ENCODE data around the gene XYLT2.

The XYLT2 gene

DNA sequence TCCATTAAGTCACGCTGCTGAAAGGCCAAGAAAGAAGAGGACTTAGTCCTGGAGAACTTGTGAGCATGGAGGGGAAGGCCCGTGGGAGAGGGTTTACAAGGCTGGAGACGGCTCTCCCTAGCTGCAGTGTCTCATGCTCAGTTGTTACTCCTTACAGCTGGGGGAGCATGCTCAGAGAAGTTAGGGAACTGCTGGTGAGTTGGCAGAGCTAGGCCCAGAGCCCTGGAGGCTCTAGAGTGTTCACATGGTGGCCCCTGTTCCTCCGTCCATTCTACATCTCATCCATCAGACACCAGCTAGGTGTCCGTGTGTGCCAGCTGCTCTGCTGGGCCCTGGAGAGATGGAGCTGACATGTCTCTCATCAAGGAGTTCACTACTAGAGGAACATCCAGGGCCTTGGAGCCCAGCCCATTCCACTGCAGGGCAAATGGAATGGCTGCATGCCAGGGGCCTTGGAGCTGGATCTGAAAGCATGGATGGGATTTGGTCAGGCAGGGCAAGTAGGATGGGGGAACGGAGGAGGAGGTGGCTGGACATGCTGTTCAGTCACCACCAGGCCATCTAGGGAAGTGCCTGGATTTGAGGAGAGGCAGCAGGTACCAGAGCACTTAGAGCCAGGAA lies 6.3 kb downstream of the XYLT2 start:
- no peak for DNase-seq

DNA sequence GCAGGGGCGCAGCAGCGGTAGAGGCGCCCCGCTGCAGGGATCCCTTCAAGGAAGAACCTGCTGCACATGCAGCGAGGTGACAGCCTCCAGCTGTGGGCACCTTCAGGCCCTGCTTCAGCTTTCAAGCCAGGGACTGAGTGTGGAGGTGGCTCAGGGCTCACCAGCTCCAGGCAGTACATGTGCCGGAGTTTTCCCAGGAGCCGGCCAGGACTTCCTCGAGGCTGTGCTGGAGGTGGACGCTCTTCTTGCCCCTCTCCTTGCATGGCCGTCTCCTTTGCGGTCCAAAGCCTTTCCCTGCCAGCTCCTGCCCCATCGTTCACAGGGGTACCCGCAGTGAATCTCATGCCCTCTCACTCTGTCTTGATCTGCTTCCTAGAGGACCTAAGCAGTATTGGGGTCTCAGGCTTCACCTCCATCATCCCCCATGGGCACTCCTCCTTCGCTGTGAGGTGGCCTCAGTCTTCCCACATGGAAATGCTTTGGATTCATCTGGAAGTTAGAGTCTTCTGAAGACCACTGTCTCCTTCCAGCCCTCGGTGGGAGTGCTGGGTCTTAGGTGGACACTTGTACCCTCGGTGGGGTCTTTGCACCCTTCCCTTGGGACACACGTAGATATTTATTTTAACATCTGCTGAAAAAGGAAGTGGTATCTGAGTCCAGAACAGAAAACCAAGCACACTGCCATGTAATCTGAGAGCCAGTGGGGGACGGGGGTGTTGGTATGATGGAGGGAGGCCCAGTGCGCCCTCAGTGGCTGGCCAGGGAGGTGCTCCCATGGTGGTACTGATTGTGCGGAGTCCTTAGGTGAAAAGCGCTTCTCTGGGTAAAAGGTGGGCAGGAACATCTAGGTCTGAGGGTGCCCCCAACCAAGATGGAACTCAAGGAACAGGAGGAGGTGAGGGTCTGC lies 7.0 kb downstream of the XYLT2 start:
- no peak for DNase-seq

DNA sequence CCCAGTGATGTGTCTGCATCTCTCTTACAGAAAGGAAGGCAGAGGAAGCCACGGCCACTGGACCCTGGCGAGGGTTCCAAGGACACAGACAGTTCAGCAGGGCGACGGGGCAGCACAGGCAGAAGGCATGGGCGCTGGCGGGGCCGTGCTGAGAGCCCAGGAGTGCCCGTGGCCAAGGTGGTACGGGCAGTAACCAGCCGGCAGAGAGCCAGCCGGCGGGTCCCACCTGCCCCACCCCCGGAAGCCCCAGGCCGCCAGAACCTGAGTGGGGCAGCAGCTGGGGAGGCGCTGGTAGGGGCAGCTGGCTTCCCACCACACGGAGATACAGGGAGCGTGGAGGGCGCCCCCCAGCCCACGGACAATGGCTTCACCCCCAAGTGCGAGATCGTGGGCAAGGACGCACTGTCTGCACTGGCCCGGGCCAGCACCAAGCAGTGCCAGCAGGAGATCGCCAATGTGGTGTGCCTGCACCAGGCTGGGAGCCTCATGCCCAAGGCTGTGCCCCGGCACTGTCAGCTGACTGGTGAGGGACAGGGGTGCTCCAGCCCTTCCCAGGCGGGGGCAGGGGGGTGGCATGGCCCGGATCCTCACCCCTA lies 7.8 kb downstream of the XYLT2 start:
- no peak for DNase-seq

DNA sequence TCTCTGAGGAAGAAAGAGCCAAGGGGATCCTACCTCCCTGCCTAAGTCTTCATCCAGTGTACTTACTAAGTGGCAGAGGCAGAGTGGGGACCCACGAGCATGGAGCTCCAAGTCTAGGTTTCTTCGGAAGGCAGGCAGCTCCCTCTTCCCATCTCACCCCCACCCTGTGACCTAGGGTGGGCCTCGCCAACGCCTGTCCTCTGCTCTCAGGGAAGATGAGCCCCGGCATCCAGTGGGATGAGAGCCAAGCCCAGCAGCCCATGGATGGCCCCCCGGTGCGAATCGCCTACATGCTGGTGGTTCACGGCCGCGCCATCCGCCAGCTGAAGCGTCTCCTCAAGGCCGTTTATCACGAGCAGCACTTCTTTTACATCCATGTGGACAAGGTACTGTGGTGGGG lies 8.3 kb downstream of the XYLT2 start:
- DNase-seq = no peak

DNA sequence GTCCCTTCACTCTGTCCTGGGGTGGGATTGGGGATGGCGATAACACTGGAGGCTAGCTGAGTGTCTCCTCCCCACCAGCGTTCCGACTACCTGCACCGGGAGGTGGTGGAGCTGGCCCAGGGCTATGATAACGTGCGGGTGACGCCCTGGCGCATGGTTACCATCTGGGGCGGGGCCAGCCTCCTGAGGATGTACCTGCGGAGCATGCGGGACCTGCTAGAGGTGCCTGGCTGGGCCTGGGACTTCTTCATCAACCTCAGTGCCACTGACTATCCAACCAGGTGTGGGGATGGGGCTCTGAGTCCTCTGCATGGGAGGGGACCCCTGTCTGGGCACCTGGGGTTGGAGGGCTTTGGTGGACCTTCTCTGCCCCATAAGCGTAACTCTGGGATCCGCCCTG lies 8.8 kb downstream of the XYLT2 start:
- DNase-seq = no peak

DNA sequence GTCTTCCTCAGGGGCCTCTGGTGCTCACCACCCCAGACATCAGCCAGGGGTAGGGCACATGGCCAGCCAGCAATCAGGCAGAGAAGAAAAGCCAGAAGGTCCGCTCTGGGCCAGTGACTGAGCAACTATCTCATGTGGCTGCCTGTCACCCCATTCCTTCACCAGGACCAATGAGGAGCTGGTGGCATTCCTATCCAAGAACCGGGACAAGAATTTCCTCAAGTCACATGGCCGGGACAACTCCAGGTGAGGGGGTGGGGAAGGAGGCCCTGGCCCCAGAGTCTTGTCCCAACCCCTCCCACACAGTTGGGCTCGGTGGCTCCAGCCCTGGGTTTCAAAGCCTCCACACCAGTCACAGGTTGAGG lies 9.4 kb downstream of the XYLT2 start:
- no peak for DNase-seq

DNA sequence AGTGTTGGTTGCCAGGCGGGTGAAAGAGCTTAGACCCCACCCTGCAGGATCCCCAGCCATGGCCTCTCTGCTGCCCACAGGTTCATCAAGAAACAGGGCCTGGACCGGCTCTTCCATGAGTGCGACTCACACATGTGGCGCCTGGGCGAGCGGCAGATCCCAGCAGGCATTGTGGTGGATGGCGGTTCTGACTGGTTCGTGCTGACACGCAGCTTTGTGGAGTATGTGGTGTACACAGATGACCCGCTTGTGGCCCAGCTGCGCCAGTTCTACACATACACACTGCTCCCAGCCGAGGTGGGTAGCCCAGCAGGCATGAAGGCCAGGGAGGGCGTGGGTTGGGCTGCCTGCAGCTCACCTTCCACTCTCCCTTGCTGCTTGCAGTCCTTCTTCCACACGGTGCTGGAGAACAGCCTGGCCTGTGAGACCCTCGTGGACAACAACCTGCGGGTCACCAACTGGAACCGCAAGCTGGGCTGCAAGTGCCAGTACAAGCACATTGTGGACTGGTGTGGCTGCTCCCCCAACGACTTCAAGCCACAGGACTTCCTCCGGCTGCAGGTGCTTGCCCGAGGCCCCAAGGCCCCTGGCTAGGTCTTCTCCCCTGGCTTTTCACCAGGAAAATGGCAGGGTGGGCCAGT lies 9.9 kb downstream of the XYLT2 start:
- DNase-seq = no peak

DNA sequence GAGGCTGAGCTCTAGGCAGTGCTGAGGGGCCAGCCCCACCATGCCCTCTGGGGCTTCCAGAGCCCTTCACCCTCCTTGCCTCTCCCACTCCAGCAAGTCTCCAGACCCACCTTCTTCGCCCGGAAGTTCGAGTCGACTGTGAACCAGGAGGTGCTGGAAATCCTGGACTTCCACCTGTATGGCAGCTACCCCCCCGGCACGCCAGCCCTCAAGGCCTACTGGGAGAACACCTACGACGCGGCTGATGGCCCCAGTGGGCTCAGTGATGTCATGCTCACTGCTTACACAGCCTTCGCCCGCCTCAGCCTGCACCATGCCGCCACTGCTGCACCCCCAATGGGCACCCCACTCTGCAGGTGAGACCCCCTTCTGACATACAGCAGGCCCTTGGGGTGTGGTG lies 10.5 kb downstream of the XYLT2 start:
- no peak for DNase-seq

DNA sequence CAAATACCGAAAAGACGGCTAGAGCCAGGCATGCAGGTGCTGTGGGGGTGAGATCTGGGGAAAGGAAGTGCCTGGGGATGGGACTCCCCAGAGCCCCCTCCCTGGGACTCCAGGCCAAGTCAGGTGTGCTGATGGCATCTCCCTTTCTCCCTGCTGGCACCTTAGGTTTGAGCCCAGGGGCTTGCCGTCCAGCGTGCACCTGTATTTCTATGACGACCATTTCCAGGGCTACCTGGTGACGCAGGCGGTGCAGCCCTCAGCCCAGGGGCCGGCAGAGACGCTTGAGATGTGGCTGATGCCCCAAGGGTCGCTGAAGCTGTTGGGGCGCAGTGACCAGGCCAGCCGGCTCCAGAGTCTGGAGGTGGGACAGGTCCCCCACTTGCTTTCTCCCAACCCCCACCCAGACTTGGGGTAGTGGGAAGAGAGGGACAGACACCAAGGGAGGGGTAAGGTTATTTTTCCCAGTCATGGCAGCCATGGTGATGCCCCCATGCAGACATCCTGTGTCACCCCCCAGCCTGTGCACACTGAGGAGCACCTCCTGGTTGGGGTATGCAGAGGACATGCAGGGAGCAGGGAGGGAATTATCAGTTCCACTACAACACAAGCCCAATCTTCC lies 11.1 kb downstream of the XYLT2 start:
- DNase-seq = no peak

DNA sequence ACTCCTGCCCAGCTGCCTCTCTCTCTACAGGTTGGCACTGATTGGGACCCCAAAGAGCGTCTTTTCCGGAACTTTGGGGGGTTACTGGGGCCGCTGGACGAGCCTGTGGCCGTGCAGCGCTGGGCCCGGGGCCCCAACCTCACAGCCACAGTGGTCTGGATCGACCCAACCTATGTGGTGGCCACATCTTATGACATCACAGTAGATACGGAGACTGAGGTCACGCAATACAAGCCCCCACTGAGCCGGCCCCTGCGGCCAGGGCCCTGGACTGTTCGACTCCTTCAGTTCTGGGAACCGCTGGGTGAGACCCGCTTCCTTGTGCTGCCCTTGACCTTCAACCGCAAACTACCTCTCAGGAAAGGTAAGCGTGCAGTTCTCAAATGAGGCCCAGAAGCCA lies 12.3 kb downstream of the XYLT2 start:
- DNase-seq = no peak

DNA sequence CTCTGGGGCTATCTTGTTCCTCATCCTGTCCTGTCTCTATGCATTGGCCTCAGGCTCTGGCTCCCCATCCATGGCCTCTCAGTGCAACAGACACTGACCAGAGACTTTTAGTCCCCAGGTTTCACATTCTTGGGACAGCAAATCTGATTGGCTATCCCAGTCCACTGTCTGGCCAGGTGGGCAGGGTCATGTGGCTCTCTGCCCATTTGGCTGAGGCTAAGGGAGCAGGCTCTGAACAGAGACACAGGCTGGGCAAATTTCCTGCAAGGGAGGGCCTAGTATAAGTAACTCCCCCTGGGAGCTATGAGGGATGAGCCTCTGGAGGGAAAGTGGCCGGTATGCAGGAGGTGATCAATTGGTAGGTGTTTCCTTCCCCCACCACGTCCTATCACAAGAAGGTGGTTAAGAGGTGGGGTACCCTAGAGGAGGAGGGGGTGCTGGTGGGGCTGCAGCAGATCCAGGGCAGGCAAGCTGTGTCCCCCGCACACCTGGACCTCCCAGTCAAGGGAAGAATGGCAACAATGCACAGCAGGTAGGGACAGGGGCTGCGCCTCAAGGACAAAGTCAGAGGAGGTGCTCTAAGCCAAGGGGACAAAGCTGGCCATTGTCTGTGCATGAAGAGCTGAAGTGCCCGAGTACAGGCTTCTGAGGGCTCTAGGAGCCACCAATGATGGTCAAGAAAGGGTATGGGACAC lies 13.2 kb downstream of the XYLT2 start:
- DNase-seq = no peak

DNA sequence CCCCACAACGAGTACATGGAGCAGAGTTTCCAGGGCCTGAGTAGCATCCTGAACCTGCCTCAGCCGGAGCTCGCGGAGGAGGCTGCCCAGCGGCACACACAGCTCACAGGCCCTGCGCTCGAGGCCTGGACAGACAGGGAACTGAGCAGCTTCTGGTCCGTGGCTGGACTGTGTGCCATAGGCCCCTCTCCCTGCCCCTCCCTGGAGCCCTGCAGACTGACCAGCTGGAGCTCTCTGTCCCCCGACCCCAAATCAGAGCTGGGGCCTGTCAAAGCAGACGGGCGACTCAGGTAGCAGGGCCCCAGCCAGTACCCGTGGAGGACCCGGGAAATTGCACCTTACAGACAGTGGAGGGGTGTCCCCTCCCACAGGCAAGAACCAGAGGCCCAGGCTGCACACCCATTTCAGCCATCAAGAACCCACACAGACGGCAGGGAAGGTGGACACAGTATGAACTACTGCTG lies 14.1 kb downstream of the XYLT2 start:
- no peak for DNase-seq

DNA sequence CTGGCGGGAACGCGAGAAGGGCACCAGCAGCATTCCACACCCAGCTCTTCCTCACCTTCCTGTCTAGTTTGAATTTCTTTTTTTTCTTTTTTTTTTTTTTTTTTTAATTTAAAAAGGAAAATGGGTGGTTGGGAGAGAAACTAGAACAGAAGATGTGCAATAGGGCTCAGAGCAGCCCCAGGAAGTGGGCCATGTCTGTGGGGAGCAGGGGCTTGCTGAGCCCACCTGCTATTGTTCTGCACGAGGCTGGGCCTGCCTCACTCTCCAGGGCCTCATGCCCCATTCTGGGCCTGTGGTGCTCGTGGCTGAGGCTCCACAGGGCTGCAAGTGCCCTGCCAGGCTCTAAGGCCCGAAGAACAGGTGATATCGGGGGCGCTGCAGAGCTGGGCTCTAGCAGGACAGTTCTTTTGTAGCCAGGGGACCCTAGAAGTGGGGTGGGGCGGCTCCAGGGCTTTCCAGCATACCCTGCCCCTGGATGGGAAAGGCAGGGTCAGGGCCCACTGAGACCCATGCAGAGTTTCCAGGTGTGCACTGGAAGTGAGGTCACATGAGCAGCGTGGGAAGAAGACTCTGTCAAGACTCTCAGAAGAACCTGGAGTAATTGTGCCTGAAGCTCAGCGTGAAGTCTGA lies 14.7 kb downstream of the XYLT2 start:
- no peak for DNase-seq

DNA sequence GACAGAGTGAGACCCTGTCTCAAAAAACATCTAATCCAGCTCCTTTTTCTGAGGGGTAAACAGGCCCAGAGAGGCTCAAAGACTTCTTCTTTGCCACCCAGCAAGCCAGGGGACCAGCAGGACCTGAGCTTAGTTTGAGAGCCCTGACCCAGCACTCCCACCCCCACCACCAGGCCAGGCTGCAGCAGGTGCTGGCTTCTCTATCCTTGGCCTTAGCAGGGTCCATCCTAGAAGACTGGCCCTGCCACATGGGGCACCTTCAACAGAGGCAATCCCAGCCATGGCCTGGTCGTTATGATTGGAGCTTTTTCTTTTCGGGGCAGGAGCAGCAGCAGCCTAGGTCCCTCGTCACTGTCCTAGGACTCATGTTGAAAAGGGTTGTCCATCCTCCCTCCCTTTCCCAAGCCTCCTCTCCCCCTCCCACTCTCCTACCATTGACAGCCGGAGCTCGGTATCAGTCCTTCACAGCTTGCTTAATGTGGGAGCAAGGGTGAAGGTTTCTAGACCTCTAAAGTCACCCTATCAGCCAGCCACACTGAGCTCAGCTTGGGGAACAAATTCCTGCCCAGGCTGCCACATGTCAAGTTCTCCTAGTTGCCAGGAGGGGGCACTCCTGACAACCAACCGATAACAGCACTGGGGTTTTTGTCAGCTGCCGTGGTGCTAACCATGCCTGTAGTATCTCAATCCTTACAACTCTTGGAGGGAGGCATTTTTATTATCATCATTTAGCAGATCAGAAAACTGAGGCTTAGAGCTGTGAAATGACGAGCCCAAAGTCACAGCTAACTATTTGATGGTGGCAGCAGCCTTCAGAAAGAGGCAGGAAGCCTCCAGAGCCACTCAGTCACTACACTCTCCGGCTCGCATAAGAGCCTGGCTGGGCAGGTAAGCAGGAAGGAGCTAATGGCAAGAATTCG lies 15.9 kb downstream of the XYLT2 start:
- DNase-seq = peak; percentile 4

DNA sequence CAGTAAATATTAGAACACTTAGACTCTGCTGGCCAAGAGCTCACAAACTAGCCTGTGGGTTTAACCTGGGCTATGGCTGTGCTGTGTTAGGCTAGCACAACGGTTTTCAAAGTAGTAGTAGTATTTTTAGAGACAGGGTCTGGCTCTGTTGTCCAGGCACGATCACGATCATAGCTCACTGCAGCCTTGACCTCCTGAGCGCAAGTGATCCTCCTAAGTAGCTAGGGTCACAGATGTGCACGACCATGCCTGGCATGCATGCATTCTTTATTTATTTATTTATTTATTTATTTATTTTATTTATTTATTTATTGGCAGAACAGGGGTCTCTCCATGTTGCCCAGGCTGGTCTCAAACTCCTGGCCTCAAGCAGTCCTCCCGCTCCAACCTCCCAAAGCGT lies 16.7 kb downstream of the XYLT2 start:
- DNase-seq = no peak

DNA sequence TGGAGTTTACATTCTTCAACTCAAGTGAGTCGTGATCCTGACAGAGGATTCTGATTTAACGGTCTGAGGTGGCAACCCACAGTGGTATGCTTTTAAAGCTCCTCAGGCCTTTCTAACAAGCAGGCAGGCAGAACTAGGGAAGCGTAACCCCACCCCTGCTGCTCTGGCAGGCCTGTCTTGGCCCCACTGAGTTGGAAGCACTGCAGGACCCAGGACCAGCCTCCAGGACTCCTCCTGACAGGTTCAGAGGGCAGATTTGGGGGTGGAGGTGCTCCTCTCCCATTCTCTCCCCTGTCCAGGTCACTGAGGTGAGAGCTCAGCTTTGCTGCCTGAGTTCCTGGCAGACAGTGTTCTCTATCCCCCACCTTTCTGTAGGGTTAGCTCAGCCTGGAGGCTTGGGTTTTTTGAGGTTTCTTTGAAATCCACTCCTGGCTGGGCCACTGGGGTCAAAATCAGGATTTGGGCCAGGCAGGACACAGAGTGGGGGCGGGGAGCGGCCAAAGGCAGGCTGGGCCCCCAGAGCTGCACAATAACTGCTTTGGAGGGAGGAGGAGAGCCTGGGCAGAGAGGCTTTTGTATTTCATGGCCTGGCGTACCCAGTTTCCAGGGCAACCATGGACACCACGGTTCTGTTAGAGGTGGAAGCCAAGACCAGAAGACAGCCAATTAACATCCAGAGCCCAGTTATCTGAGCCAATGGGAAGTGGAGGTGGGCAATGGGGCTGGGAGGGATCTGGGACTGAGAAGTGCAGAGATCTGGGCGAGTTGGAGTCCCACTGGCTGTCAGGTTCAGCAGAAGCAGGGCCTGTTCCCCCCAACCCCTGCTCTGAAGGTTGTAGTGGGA lies 17.5 kb downstream of the XYLT2 start:
- DNase-seq = no peak

DNA sequence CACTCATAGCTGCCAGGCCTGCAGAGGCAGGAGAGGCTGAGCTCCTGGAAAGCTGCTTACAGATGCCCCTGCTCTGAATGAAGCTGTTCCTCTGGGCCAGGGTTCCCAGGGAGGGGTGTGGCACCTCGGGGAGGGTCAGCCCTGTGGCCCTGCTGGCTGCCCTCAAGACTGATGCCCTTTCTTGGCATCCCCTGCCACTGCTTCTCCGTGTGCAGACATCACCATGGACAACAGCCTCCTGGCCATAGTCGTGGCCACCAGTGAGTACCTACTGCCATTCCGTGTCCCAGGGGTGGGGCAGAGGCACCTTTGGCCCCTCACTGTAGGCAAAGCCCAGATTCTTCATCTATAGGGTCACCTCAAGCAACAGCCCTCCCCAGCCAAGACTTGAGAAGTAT lies 18.1 kb downstream of the XYLT2 start:
- DNase-seq = no peak

DNA sequence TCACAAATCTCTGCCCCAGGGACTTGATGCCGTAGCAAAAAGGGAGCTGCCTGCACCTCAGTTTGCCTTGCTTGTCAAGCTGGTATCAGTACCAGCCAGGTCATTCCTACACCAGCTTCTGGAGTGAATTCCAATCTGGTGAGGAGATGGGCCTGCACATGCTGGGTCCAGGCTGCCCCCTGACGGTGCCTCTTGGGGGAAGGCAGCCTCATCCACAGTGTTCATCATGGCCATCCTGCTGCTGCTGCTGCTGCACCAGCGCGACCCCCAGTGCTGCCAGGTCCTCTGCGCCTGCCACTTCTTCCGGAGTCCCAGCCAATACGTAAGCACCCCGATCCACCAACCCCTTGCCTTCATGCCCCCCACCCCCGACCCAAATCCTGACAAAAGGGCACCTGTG lies 18.8 kb downstream of the XYLT2 start:
- no peak for DNase-seq

DNA sequence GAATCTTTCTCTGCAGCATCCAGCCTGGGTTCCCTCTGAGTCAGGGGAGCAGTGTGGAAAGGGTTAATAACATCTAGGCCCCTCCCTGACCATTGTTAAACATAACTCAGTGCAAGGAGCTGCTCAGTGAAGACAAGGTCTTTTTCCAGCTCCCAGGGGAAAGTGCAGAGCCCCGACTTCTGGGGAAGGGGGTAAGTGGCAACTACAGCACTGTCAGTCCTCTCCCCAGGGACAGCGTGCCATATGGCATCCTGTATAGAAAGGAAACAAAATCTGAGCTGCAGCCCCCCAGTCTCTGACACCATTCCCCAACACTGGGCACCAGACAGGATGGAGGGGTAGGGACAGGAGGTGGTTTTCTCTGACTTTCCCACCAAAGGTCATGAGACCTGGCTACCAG lies 19.2 kb downstream of the XYLT2 start:
- DNase-seq = peak; percentile 93

Measured in NCI-H2171 (cell line).